ENCODE data around the gene BCL6. TPM values are rescaled to one million over a fixed set of nuclear protein-coding genes. Genes with fewer than 3 reads are reported as not detected.

Gene BCL6
- total and polyA plus RNA-seq, 2 donors (not counting 3 experiments of a cell fraction or from before 2014, with no cell fraction given): 6.9 to 12.1 TPM

- DNase-seq (ENCODE audit: low read depth, low spot score): no peak
- no peaks in the 10 kb centered on the region for H3K9me3 ChIP-seq (replicated peaks; ENCODE audit: control insufficient read depth, insufficient read depth, low read length)
- no peak overlapping the region for H3K4me2 ChIP-seq (ENCODE audit: insufficient read depth, low read length)
- peaks cover 25% of the 10 kb centered on the region for H3K4me1 ChIP-seq (ENCODE audit: control insufficient read depth, extremely low read depth, insufficient read depth, low read length)
- ChIA-PET POLR2A (no interaction called here), CTCF (interaction anchor here (0.6 kb wide), 1 partner anchor 433 kb away, joined by 3 read pairs; no protein-coding TSS in a partner anchor)
- H3K9me1 ChIP-seq (replicated peaks; ENCODE audit: control insufficient read depth, extremely low read depth, insufficient read depth, low read length): no peaks in the 10 kb centered on the region
- intact Hi-C loops (cut with micrococcal nuclease) (no loop called here), dilution Hi-C loops (cut with MboI; ENCODE audit: extremely low pct_ligation_motif_present, low sequenced_read_pairs) (loop anchor here (25.0 kb wide), 1 partner anchor 927 kb away; no protein-coding TSS in a partner anchor)
- BruUV-seq (replicated peaks): no TSS peak
- no peak overlapping the region for H3K9ac ChIP-seq (replicated peaks; ENCODE audit: extremely low read depth, insufficient read depth, low read length)
- no peak for FAIRE-seq
- no peak overlapping the region for H2AFZ ChIP-seq (ENCODE audit: low read depth, low read length)
- H4K20me1 ChIP-seq (replicated peaks; ENCODE audit: control insufficient read depth, extremely low read depth, insufficient read depth, low read length): no peaks in the 10 kb centered on the region
- peaks cover 18% of the 10 kb centered on the region for H3K79me2 ChIP-seq (ENCODE audit: control insufficient read depth, insufficient read depth, low read length)
- no peaks in the 10 kb centered on the region for H3K27me3 ChIP-seq (ENCODE audit: control insufficient read depth in 2 of 2, insufficient read depth in 2 of 2, low read length in 2 of 2)
- TF ChIP-seq EZH2 (IDR thresholded peaks at IDR 0.05; ENCODE audit: borderline replicate concordance, low read depth, low read length, severe bottlenecking): no peak
- TF ChIP-seq POLR2A (IDR thresholded peaks at IDR 0.05; ENCODE audit: low read depth, low read length): no peak
- TF ChIP-seq CTCF (IDR thresholded peaks at IDR 0.05; ENCODE audit: extremely low read depth in 1 of 2, insufficient read depth in 1 of 2, low read depth in 1 of 2, low read length in 2 of 2): no peak
- TF ChIP-seq JUN (IDR thresholded peaks at IDR 0.05; ENCODE audit: borderline replicate concordance, insufficient read depth, insufficient read length, low read depth): no peak
- no peak for TF ChIP-seq FOS (IDR thresholded peaks at IDR 0.05; ENCODE audit: borderline replicate concordance, insufficient read depth, low read length)
- TF ChIP-seq POLR2AphosphoS5 (IDR thresholded peaks at IDR 0.05; ENCODE audit: insufficient read depth, low read depth, low read length): no peak
- no peak for TF ChIP-seq GATA2 (IDR thresholded peaks at IDR 0.05; ENCODE audit: insufficient read depth, insufficient read length, low read depth, low read length)
- TF ChIP-seq MYC (IDR thresholded peaks at IDR 0.05; ENCODE audit: low read depth, low read length): no peak
- TF ChIP-seq, protein P1, sequence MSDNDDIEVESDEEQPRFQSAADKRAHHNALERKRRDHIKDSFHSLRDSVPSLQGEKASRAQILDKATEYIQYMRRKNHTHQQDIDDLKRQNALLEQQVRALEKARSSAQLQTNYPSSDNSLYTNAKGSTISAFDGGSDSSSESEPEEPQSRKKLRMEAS (IDR thresholded peaks at IDR 0.05; ENCODE audit: insufficient read depth, insufficient read length): no peak
- H3K27ac ChIP-seq (ENCODE audit: insufficient read depth, low read depth, low read length): no peak overlapping the region
- no peak overlapping the region for H3K4me3 ChIP-seq (replicated peaks in 1 of 3; ENCODE audit: insufficient read depth in 1 of 3, low read depth in 1 of 3, low read length in 3 of 3)
- peaks cover 5 to 9% of the 10 kb centered on the region in 2 experiments for H3K36me3 ChIP-seq (ENCODE audit: control insufficient read depth in 2 of 2, extremely low read depth in 1 of 2, insufficient read depth in 2 of 2, low read length in 2 of 2)
Measured at GRCh38 chr3:187734841-187735240, 10.4 kb downstream of the BCL6 start.

Data from endothelial cell of umbilical vein (primary cell).